HG02588 (cell line): ENCODE data around the gene FOXB1.

ENCODE experiments used
- ATAC-seq: cut with Tn5 transposase; IDR thresholded peaks from one replicate; pipeline ENCODE4 v1.9.1; 2021; ENCODE audit warnings: mild to moderate bottlenecking, moderate library complexity; ENCODE audit not compliant: unreplicated experiment

The FOXB1 gene

DNA sequence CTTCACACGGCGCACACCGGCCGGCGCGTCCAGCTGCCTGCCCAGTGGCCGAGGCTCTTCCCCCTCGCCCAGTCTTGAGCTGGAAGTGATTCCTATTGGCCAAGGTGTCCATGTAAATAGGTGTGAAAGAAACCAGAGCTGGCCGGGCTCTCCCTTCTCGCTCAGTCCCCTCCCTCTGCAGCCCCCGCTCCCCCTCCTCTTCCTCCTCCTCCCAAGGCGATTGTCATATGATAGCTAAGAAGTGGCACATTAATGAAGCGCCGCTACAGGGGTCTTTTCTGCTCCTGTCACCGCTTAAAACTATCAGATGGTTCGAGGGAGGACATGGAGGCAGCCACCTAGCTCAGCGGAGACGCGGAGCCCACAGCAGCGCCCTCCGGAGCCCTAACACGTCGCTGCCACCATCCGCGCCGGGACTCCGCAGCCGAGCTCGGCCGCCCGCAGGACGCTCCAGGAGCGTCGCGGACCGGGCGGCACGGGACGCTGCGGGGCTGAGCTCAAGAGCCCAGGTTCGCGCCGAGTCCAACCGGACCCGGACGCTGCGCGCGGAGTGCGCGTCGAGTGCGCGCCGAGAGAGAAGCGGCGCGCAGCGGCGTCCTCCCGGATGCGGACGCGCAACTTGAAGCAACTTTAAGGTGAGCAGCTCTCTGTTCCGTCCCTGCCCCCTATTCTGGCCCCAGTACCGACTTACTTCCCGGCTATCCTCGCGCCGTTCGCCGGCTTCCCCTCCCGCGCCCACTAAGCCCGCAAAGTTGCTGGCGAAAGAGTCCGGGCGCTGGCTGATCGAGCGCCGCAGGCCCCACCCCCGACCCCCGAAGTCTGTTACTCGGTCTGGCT lies at the start of gene FOXB1:
Gene FOXB1, plus strand, starts transcription at position 303 of the 837 bp plus-strand sequence. CDS start 653 bp downstream, outside the sequence.
- ATAC-seq = no peak

DNA sequence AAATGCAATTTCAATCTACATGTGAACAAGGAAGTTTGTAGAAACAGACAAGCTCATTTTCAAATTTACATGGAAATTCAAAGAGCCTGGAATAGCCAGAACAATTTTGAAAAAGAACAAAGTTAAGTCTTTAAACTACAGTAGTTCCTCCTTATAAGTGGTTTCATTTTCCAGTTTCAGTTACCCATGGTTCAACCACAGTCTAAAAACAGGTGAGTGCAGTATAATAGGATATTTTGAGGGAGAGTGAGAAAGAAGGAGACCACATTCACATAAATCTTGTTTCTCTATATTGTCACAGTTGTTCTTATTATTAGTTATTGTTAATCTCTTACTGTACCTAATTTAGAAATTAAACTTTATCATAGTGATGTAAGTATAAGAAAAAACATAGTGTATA lies 45.8 kb upstream of the FOXB1 start:
- ATAC-seq = no peak

DNA sequence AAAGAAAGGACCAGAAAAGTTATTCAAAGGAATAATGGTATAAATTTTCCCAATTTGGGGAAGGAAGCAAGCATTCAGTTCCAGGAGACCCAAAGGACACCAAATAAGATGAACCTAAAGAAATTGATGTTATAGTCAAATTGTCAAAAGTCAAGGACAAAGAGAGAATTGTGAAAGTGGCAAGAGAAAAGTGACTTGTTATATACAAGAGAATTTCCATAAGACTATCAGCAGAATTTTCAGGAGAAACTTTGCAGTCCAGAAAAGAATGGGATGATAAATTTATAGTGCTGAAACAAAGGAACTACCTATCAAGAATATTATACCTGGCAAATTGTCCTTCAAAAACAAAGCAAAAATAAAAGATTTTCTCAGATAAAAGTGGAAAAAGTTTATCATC lies 43.8 kb upstream of the FOXB1 start:
- no peak for ATAC-seq

DNA sequence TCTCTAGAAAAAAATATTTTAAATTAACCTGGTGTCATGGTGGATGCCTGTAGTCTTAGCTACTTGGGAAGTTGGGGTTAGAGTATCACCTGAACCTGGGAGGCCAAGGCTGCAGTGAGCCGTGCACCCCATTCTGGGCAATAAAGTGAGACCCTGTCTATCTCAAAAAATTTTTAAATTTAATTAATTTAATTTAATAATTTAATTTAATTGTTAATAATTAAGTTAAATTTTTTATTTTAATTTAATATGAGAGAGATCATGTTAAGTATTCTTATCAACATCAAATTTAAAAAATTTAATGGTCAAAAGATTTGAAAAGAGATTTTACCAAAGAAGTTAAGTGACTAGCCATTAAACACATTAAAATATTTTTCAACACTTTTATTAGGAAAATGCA lies 40.8 kb upstream of the FOXB1 start:
- ATAC-seq = no peak

DNA sequence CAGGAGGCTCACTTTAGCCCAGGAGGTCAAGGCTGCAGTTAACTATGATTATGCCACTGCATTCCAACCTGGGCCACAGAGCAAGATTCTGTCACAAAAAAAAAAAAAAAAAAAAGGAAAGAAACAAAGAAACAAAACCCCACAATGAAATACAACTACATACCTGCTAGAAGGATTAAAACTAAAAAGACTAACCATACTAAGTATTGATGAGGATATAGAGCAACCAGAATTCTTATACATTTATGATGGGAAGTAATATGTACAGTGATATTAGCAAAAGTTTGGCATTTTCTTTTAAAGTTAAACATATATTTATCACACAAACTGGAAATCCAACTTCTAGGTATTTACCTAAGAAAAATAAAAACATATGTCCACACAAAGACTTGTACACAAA lies 40.2 kb upstream of the FOXB1 start:
- no peak for ATAC-seq

DNA sequence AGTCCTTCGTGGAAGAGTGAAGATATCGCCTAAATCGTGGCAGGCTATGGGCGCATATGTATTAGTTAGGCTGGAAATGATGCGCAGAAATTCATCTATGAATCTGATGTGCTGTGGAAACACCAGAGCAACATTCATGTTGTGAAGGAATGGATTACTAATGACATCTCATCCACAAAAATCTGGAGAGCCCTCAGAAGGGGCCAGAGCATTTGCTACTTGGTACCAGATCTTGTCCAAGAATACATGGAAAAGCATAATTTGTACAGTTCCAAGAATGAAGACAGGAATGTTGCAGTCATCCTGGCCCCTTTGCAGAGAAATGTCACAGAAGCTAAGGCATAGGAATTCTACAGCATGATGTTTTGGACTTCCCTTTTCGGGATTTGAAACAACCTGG lies 38.4 kb upstream of the FOXB1 start:
- ATAC-seq = no peak

DNA sequence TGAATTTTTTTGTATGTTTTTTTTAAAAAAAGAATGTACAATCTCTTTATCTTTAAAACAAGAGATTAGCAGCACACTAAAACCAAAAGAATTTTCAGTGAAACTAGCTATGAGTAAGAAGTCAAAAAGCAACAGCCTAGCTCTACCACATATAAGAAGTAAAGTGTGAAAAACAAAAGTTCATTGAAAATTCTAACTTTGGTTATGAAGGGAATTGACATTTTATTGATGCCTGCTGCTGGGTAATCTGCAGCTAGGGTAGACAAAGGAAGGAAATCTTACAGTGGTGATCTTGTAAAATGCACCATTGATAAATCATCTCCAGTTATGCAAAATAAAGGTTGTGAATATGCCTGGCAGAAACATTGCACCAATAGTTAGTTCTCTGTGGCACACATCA lies 37.8 kb upstream of the FOXB1 start:
- ATAC-seq = no peak

DNA sequence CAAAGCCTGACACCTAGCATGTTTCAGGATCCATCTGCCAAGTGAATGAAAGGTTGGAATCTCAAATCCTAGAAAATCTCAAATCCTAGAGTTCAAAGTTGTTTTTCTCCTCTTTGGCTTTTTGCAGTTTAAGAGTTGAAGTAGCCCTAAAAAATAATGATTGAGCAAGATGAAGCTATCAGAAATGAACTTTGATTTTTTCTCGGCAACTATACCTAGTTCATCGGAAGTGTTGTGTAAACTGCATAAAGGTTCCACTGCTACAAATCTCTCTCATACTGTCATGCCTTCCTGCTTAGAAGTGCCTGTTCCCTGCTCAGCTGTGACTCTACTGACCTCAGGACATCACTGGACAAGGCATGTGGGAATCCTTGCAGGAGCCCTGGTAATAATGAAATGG lies 35.8 kb upstream of the FOXB1 start:
- no peak for ATAC-seq

DNA sequence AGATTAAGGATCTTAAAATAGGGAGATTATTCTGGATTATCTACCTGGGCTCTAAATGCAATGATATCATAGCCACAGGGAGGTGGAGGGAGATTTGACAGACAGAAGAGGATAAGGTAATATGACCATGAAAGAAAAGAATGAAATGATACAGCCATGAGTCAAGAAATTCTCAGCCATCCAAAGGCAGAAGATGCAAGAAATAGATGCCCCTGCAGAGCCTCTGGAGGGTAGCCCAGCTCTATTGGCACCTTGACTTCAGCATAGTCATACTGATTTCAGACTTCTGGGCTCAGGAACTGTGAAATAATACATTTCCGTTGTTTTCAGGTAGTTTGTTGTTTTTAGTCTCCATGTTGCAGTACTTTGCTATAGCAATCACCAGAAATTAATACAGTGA lies 31.9 kb upstream of the FOXB1 start:
- ATAC-seq = no peak

DNA sequence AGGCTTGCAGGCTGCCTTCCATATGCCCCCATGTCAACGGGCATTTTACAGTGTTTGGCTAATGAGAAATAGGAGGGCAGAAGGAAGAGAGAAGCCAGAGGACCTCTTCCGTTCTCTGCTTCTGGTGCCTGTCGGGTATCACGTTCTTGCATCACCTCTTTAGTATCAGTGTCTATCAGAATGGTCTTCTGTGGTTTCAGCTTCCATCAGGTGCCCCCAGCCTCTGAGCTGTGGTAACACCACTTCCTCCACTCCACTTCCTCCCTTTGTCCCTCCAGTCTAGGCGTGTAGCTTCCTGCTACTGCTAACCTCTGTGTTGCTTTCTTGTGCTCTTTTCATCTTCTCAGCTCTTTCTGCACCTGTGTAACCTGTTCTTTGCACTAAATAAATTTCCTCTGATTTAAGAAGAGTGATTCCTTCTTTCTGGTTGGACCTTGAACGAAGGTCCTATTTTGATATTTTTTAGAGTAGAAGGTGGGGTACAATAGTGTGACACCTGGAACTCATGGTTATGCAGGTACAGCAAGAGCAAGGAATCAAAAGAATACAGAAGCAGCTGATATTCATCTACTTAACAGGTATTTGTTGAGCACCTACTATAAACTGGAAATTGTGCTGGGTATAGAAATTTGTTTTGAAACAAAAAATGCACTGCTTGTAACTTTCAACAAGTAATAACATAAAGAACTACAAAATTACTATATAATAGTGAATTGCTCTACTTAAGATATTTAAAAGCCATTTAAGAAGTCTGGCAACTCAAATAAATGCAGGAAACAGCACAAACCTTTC lies 27.4 kb upstream of the FOXB1 start:
- ATAC-seq = no peak

DNA sequence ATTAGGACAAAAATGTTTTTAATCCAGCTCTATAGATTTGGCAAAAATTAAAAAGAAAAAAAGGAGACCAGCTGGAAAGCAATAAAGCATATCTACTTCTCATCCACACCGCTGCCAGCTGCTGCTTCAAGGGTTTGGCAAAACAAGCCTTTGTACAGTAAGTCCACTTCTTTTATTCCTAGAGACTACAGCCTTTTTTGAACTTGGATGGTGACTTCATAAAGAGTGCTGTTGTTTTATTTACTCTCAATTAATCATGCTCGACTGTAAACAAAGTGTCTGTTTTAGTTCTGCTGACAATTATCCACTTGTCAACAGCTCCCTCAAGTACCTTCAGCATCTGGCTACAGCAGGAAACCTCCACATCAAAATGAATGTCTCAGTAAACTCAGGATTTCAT lies 12.3 kb upstream of the FOXB1 start:
- no peak for ATAC-seq

DNA sequence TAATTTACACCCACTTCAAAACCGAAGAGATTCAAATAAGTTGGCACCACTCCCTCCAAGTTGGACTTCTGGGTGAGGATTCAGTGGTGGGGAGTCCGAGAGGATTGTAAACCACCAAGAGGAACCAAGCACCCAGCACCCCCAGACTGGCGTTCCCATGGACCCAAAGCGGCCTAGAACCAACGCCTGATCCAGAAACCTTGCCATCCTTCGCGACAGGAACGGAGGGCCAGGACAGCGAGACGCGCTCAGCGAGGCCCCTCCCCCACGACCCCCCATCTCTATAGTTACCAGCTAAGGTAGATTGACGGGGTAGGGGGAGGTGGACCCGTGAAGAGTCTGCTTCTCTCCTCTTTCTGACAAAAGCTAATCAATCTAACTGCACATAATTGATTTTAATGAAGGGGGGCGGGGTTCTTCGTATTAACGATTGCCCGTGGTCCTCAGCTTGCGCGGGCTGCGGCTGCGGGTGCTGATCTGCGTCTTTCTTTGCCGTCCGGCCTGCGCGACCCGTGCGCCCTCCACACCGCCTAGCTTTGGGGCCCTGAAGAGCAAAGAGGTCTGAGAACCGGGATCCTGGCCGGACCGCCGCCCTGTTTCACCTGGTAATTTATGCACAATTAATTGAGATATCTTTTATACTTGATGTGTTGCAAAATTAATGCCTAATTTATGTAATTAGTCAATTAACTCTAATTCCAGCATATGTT lies 10.9 kb upstream of the FOXB1 start:
- ATAC-seq = no peak

DNA sequence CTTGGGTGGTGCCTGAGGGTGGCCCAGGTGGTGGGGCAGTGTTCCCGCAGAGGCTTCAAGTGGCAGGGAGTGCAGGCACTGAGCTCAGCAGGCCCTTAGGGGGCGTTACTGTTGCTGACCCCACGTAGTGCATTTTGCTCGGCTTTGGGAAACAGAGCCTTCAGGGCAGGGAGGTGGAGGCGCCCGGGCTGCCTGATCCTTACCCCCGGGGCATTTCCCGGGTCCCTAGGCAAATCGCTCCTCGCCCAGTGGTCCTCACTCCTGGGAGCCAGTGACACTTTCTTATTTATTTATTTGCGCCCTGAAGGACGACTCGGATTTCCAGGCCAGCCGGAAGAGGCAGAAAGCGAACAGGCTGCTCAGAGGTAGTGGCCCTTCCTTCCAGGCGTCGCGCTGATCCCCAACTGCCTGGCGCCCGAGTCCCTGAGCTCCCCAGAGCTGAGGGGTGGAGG lies 10.1 kb upstream of the FOXB1 start:
- no peak for ATAC-seq

DNA sequence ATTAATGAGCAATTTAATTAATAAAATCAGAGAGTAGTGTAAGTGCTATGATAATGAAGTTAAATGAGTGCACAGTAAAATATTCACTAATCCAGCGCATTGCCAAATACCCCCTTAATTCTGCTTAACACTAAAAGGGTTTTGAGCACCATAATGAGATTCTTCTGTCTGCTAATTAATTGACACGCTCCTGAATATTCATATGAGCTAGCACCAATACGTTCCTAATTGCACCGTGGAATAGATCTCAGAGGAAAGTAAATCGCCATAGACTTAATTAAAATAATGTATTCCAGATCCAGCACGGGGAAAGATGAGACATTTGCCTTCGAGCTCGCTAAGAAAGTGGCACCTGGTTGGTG lies 9.6 kb upstream of the FOXB1 start:
- ATAC-seq = no peak

DNA sequence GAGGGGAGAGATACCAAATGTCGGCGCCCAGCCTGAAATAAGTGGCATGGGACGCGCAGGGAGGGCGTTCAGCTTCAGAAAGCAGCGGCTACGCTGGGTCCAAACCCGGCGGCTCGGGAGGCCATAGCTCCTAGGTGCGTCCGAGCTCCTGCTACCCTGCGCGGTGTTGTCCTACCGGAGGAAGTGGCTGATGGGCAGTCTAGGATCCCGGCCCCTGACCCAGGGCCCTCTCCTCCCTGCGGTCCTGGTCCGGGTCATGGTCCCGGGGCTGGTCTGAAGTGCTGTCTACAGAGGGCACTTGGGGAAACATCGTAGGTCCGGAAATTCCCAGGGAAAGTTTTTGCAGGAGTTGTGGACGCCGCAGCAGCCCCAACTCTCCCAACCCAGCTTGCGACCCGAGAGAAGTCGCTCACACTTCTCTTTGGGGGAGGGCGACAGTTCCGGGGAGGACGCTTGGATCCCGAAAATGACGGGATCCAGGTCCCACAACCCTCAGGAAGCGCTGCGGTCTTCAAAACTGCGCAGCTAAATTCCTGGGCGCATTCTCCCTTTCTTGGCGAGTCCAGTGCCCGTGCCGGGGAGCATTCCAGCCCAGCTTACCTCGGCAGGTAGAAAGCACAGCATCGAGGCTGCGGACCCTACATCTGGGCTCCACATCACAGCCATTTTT lies 9.1 kb upstream of the FOXB1 start:
- no peak for ATAC-seq

DNA sequence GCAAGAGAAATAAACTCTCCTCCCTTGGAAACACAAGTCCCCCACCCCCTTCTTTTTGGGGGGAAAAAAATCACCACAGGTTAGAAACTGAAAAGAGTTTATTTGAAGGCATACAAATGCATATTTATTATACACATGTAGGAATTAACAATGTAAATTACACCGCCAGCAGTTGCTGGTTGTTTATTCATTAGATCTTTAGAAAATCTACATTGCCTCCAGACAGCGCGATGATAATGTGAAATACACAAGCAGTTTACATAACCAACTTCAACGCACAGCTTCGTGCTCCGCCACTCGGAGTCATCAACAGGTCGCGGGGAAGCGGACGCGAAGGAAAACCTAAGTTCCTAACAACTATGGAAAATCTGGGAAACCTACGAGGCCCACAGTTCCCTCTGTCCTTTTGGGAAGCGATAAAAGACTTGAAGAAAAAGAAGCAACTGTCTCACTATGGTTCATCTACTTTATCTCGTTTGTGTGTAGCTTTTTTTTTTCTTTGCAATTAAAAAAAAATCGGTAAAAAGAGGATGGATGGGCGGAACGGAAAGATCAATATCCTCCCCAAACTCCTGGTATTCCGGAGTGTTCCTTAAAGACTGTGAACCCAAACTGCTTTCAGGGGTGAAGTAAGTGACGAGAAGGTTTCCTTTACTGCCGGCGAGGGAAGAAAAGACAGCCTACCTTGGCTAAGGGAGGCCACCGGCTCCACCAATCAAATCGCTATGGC lies 8.4 kb upstream of the FOXB1 start:
- ATAC-seq = no peak

DNA sequence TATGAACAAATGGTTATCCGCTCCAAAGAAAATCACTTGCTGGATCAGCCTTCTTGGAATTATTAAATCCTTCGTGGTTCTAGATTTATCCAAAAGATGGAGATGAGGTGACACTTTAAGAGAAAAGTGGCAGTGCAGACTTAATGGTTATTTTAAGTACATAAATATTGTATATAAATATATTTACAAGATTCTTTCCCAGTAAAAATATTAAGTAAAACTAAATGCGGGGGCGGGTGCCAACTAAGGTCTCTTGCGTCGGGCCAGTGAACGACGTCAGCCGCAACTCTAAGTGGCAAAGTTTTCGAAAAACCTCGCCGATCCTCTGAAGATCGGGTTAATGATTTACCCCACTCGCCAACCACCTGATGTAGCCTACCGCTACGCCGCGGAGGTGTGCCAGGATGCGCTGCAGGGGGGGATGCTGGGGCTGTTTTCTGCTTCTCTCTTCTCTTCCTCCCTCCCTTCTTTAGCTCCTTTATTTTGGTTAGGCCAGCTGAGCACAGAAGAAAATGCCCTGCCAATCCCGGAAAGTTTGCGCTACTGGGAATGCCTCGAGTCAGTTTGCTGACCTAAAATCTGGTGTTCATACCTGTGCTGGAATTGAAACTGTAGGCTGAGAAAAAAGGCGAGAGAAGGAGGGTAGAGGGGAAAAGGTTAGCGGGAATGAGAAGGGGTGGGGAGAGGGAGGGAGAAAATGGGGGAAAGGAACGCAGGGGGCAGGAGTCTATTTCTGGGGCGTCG lies 7.6 kb upstream of the FOXB1 start:
- no peak for ATAC-seq

DNA sequence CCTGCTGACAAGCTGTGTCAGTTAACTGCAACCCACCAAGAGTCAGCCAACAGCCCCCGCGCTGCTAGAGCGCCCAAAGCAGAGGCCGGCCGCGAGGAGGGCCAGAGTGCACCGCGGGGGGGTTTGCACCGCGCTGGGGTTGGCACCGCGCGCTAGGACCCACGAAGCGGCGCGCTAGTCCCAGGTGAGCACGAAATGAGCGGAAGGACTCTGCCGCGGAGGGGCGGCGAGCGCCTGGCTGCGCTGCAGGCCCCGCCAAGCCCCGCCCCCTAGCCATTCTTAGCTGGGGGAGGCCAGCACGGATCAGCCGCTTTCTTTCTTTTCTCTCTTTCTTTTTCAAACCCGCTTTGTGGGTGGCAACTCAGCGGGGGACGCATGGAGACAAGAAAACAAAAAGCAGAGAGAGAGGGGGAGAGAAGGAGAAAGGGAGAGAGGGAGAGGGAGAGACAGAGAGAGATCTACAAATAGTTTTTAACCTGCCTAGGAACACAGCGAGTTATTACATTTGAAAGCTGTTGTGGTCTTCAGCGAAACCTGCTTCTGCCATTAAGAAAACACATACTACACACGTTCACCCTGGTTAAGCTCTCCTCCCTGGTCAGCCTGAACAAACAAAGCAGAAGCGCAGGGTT lies 6.9 kb upstream of the FOXB1 start:
- peak; percentile 82 for ATAC-seq

DNA sequence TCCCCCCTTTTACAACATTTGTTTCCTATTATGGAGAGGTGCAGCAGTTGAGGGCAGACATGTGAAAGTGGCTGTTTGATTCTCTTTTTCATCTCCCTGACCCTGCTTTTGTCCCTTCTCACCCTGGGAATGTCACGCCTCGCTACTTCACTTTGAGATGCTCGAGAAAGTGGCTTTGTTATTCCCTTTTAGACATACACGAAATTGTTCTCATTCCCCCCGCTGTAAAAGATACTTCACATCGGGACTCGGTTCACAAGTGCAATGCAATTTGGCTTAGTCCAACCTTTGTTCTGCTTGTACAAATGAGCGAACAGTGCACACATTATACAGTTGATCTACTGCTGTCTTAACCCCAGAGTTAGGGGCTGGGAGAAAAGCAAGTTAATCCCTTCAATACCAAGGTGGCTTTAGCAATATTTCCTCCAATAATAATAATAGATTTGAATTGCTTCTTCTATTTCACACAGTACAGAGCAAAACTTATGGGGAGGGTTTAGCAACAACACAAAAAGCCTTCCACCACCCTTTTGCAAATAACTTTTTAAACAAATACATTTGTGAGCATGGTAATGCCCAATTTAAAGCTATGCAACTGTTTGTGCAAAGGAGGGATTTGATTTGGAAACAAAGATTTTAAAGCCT lies 5.7 kb upstream of the FOXB1 start:
- ATAC-seq = no peak
